IMR-90 (cell line): ENCODE results near the gene MBNL3. TPM values are rescaled to one million over a fixed set of nuclear protein-coding genes. Genes with fewer than 3 reads are reported as not detected.

Experiments
- ATAC-seq: fragments of 200-7000 bp; cut with Tn5 transposase; 2 replicates; pipeline ENCODE4 v1.9.1; 2020; ENCODE audit warnings: low read depth, mild to moderate bottlenecking, moderate library complexity
- BruUV-seq: library from RNA; stranded (reverse); fragments of 400-500 nt; replicated peaks from 2 replicates; lab custom pipeline; 2021; lab: Mats Ljungman, UMichigan
- CTCF ChIA-PET: fragments of 300-600 bp; formaldehyde crosslinking; extraction: SDS; loops from one replicate; lab custom pipeline; 2021; ENCODE audit warnings: antibody characterized with exemption; lab: Yijun Ruan, JAX
- POLR2A ChIA-PET: fragments of 300-600 bp; sonication (Branson Sonifier 250); formaldehyde crosslinking; loops from one replicate; lab custom pipeline; 2022; ENCODE audit warnings: antibody characterized with exemption; ENCODE audit not compliant: unreplicated experiment; lab: Charles Lee
- DNase-seq: peaks from one replicate; pipeline ENCODE4 v3.0.0; 2013
- H2AFZ ChIP-seq: replicated peaks from 2 replicates; pipeline ENCODE3; 2013; ENCODE audit warnings: low read length, mild to moderate bottlenecking; ENCODE audit not compliant: poor library complexity
- H2AK5ac ChIP-seq: 2 replicates; pipeline ENCODE4 v1.6.1; 2013; ENCODE audit warnings: low read depth, low read length, inconsistent platforms
- H2AK9ac ChIP-seq: replicated peaks from 2 replicates; pipeline ENCODE3; 2013; ENCODE audit warnings: mild to moderate bottlenecking, low read depth, low read length, moderate library complexity; ENCODE audit not compliant: poor library complexity
- H2BK120ac ChIP-seq: 2 replicates; pipeline ENCODE4 v1.6.1; 2013; ENCODE audit warnings: low read depth, low read length, inconsistent platforms
- H2BK15ac ChIP-seq: 3 replicates; pipeline ENCODE4 v1.6.1; 2013; ENCODE audit warnings: low read depth, low read length, inconsistent platforms
- H2BK20ac ChIP-seq: 2 replicates; pipeline ENCODE4 v1.6.1; 2013; ENCODE audit warnings: low read depth, mild to moderate bottlenecking, inconsistent platforms, low read length, moderate library complexity
- H2BK5ac ChIP-seq: 2 replicates; pipeline ENCODE4 v1.6.1; 2013; ENCODE audit warnings: mild to moderate bottlenecking, low read depth, low read length, inconsistent platforms; ENCODE audit not compliant: poor library complexity, severe bottlenecking
- H3K14ac ChIP-seq: replicated peaks from 2 replicates; pipeline ENCODE4 v1.6.1; 2013; ENCODE audit warnings: low read depth, low read length, inconsistent platforms
- H3K18ac ChIP-seq: 2 replicates; pipeline ENCODE4 v1.6.1; 2013; ENCODE audit warnings: low read depth, low read length, control low read depth
- H3K23ac ChIP-seq: 2 replicates; pipeline ENCODE4 v1.6.1; 2013; ENCODE audit warnings: low read depth, low read length, inconsistent platforms
- H3K27ac ChIP-seq: 2 replicates; pipeline ENCODE4 v1.5.1; 2013; ENCODE audit warnings: mild to moderate bottlenecking, control low read depth, low read length; ENCODE audit not compliant: insufficient read depth
- H3K27me3 ChIP-seq: 2 replicates; pipeline ENCODE4 v1.6.1; 2013; ENCODE audit warnings: low read length; ENCODE audit not compliant: control insufficient read depth, insufficient read depth
- H3K36me3 ChIP-seq: 2 replicates; pipeline ENCODE4 v1.6.1; 2013; ENCODE audit warnings: low read length, mixed read lengths; ENCODE audit not compliant: control insufficient read depth, insufficient read depth
- H3K4ac ChIP-seq: 2 replicates; pipeline ENCODE4 v1.6.1; 2013; ENCODE audit warnings: low read depth, low read length, inconsistent platforms
- H3K4me1 ChIP-seq: 2 replicates; pipeline ENCODE4 v1.6.1; 2013; ENCODE audit warnings: low read length, mixed read lengths; ENCODE audit not compliant: control insufficient read depth, insufficient read depth
- H3K4me2 ChIP-seq: 2 replicates; pipeline ENCODE4 v1.6.1; 2013; ENCODE audit warnings: low read depth, mild to moderate bottlenecking, control low read depth, low read length, moderate library complexity
- H3K4me3 ChIP-seq: 2 replicates; pipeline ENCODE4 v1.5.1; 2013; ENCODE audit warnings: low read depth, mild to moderate bottlenecking, control low read depth, low read length, moderate library complexity; ENCODE audit not compliant: insufficient read depth
- H3K56ac ChIP-seq: 2 replicates; pipeline ENCODE4 v1.6.1; 2013; ENCODE audit warnings: low read length, inconsistent platforms; ENCODE audit not compliant: insufficient read depth; ENCODE audit errors: extremely low read depth
- H3K79me1 ChIP-seq, 2 experiments: 2 replicates each; pipeline ENCODE4 v1.6.1; 2013; ENCODE audit warnings: low read length in 2 of 2, inconsistent platforms in 1 of 2, low read depth in 1 of 2
- H3K9ac ChIP-seq: 2 replicates; pipeline ENCODE4 v1.6.1; 2013; ENCODE audit warnings: low read depth, low read length, control low read depth
- H3K9me1 ChIP-seq: 2 replicates; pipeline ENCODE4 v1.6.1; 2013; ENCODE audit warnings: low read length, inconsistent platforms; ENCODE audit not compliant: insufficient read depth
- H3K9me3 ChIP-seq: 2 replicates; pipeline ENCODE4 v1.6.1; 2013; ENCODE audit warnings: low read length; ENCODE audit not compliant: control insufficient read depth, insufficient read depth
- H4K20me1 ChIP-seq: 2 replicates; pipeline ENCODE4 v1.6.1; 2013; ENCODE audit warnings: low read length, inconsistent platforms; ENCODE audit not compliant: insufficient read depth
- H4K5ac ChIP-seq: 2 replicates; pipeline ENCODE4 v1.6.1; 2013; ENCODE audit warnings: mild to moderate bottlenecking, low read depth, low read length, control low read depth
- H4K8ac ChIP-seq, 2 experiments: 2 replicates each; pipeline ENCODE4 v1.6.1; 2013; ENCODE audit warnings: low read depth in 2 of 2, low read length in 2 of 2, control low read depth in 1 of 2, inconsistent platforms in 1 of 2
- H4K91ac ChIP-seq: 2 replicates; pipeline ENCODE4 v1.6.1; 2013; ENCODE audit warnings: low read depth, low read length, inconsistent platforms; ENCODE audit not compliant: insufficient read depth
- BHLHE40 ChIP-seq: fragments of 150-350 bp; IDR thresholded peaks from 2 replicates; pipeline ENCODE4 v1.6.1; 2016; ENCODE audit warnings: mild to moderate bottlenecking, low read depth, low read length
- CEBPB ChIP-seq: IDR thresholded peaks from 2 replicates; pipeline ENCODE4 v1.6.1; 2012; ENCODE audit warnings: low read depth, low read length, improper control_type of control experiment
- CHD1 ChIP-seq: IDR thresholded peaks from 2 replicates; pipeline ENCODE4 v1.6.1; 2012; ENCODE audit warnings: low read depth, low read length, improper control_type of control experiment
- CTCF ChIP-seq: conservative IDR thresholded peaks from 2 replicates; pipeline ENCODE4 v1.5.1; 2012; ENCODE audit warnings: mild to moderate bottlenecking, low read depth, low read length, improper control_type of control experiment
- ELK1 ChIP-seq: fragments of 150-350 bp; IDR thresholded peaks from 2 replicates; pipeline ENCODE4 v1.6.1; 2016; ENCODE audit warnings: low read depth, mild to moderate bottlenecking, low read length, moderate library complexity, borderline replicate concordance
- FOS ChIP-seq: fragments of 150-350 bp; IDR thresholded peaks from 2 replicates; pipeline ENCODE4 v1.6.1; 2016; ENCODE audit warnings: low read depth, low read length
- MAFK ChIP-seq: IDR thresholded peaks from 2 replicates; pipeline ENCODE4 v1.6.1; 2012; ENCODE audit warnings: low read depth, low read length, improper control_type of control experiment
- MAZ ChIP-seq: IDR thresholded peaks from 2 replicates; pipeline ENCODE4 v1.6.1; 2012; ENCODE audit warnings: low read depth, mild to moderate bottlenecking, low read length, improper control_type of control experiment, moderate library complexity, borderline replicate concordance
- MXI1 ChIP-seq: IDR thresholded peaks from 2 replicates; pipeline ENCODE4 v1.6.1; 2012; ENCODE audit warnings: low read depth, mild to moderate bottlenecking, low read length, moderate library complexity, borderline replicate concordance
- NFE2L2 ChIP-seq: fragments of 150-350 bp; IDR thresholded peaks from 2 replicates; pipeline ENCODE4 v1.6.1; 2016; ENCODE audit warnings: low read depth, mild to moderate bottlenecking, low read length
- POLR2A ChIP-seq: IDR thresholded peaks from 2 replicates; pipeline ENCODE4 v1.6.1; 2012; ENCODE audit warnings: mild to moderate bottlenecking, low read depth, low read length
- RAD21 ChIP-seq: IDR thresholded peaks from 2 replicates; pipeline ENCODE4 v1.6.1; 2012; ENCODE audit warnings: low read length, improper control_type of control experiment
- RCOR1 ChIP-seq: IDR thresholded peaks from 2 replicates; pipeline ENCODE4 v1.6.1; 2012; ENCODE audit warnings: mild to moderate bottlenecking, low read length, improper control_type of control experiment; ENCODE audit not compliant: insufficient replicate concordance
- RFX5 ChIP-seq: IDR thresholded peaks from 2 replicates; pipeline ENCODE4 v1.8.0; 2012; ENCODE audit warnings: low read depth, mild to moderate bottlenecking, low read length, moderate library complexity
- SMC3 ChIP-seq: fragments of 150-350 bp; IDR thresholded peaks from 2 replicates; pipeline ENCODE4 v1.6.1; 2016; ENCODE audit warnings: low read depth, mild to moderate bottlenecking, antibody characterized with exemption, low read length, moderate library complexity
- USF2 ChIP-seq: fragments of 150-350 bp; IDR thresholded peaks from 2 replicates; pipeline ENCODE4 v1.6.1; 2017; ENCODE audit warnings: mild to moderate bottlenecking, antibody characterized with exemption, low read length, low read depth
- dilution Hi-C: fragments of 300-500 bp; cut with HindIII; formaldehyde crosslinking; loops from one replicate; pipeline ENCODE4 v1.14.3; 2018; ENCODE audit warnings: low sequenced_read_pairs; ENCODE audit not compliant: unreplicated experiment
- in situ Hi-C: fragments of 300-500 bp; cut with MboI; formaldehyde crosslinking; loops from 3 replicates; pipeline ENCODE4 v1.14.3; 2019; ENCODE audit warnings: low sequenced_read_pairs, inconsistent platforms, mixed read lengths
- intact Hi-C: fragments of 100-400 bp; cut with micrococcal nuclease; formaldehyde crosslinking; loops from 2 replicates; pipeline ENCODE4 v1.10.0; 2022
- polyA plus RNA-seq, 3 experiments: library from polyadenylated mRNA; depleted of rRNA; stranded (reverse); fragments of >200 nt; gene quantifications; 2 replicates each; pipeline ENCODE4 v1.2.3, GENCODE V29; 2012; ENCODE audit warnings: low replicate concordance in 1 of 3
- total RNA-seq: library from RNA; depleted of rRNA; stranded (reverse); fragments of >200 nt; gene quantifications from 2 replicates; pipeline ENCODE4 v1.2.3, GENCODE V29; 2012

MBNL3 gene
- total and polyA plus RNA-seq, 2 of the 4 experiments (the other 2 are of a cell fraction), result 0.32 to 1.1 TPM

GRCh38 chrX:132394591-132394990, 94.2 kb downstream of the MBNL3 start:
- ChIA-PET CTCF (no interaction called here), POLR2A (no interaction called here)
- H3K23ac ChIP-seq, result no peak overlapping the region
- H2BK20ac ChIP-seq, result no peak overlapping the region
- no peak for TF ChIP-seq CHD1
- TF ChIP-seq FOS, result no peak
- no peak for TF ChIP-seq RFX5
- TF ChIP-seq ELK1, result no peak
- no peak for TF ChIP-seq BHLHE40
- TF ChIP-seq MAZ, result no peak
- no peak for TF ChIP-seq SMC3
- TF ChIP-seq CTCF, result no peak
- no peak for TF ChIP-seq USF2
- no peak for TF ChIP-seq RAD21
- no peak for TF ChIP-seq POLR2A
- TF ChIP-seq RCOR1, result no peak
- no peak for TF ChIP-seq MAFK
- no peak for TF ChIP-seq MXI1
- no peak for TF ChIP-seq NFE2L2
- no peak for TF ChIP-seq CEBPB
- in situ Hi-C loops (no loop called here), intact Hi-C loops (no loop called here), dilution Hi-C loops (no loop called here)
- no peak overlapping the region for H3K4ac ChIP-seq
- no peak overlapping the region for H3K4me3 ChIP-seq
- ATAC-seq (no peak), DNase-seq (no peak)
- no peak overlapping the region for H2AFZ ChIP-seq
- H3K9me3 ChIP-seq, result no peaks in the 10 kb centered on the region
- no peak overlapping the region for H3K27ac ChIP-seq
- no peak overlapping the region for H4K5ac ChIP-seq
- no TSS peak for BruUV-seq
- no peak overlapping the region for H2AK5ac ChIP-seq
- H3K9me1 ChIP-seq, result no peaks in the 10 kb centered on the region
- no peak overlapping the region for H2BK5ac ChIP-seq
- H3K14ac ChIP-seq, result no peak overlapping the region
- no peak overlapping the region for H4K91ac ChIP-seq
- H3K4me1 ChIP-seq, result no peaks in the 10 kb centered on the region
- H3K79me1 ChIP-seq, result no peaks in the 10 kb centered on the region
- H2AK9ac ChIP-seq, result no peak overlapping the region
- H3K4me2 ChIP-seq, result no peak overlapping the region
- H3K36me3 ChIP-seq, result no peaks in the 10 kb centered on the region
- H3K56ac ChIP-seq, result no peak overlapping the region
- no peak overlapping the region for H2BK120ac ChIP-seq
- H4K20me1 ChIP-seq, result no peaks in the 10 kb centered on the region
- no peak overlapping the region for H3K18ac ChIP-seq
- H2BK15ac ChIP-seq, result no peak overlapping the region
- H4K8ac ChIP-seq, result no peak overlapping the region
- 0 out of 2 replicates have a peak, but pooled peaks cover 3% of the 10 kb centered on the region for H3K27me3 ChIP-seq
- H3K9ac ChIP-seq, result no peak overlapping the region
